BLaER1 (cell line): ENCODE results near the gene TTC31.

Experiments used
- H3K27ac ChIP-seq: shearing (Covaris generic); formaldehyde crosslinking; 2 replicates; pipeline ENCODE4 v1.8.1; 2022
- H3K27me3 ChIP-seq: shearing (Covaris generic); formaldehyde crosslinking; 2 replicates; pipeline ENCODE4 v1.8.1; 2022
- H3K36me3 ChIP-seq: shearing (Covaris generic); formaldehyde crosslinking; 2 replicates; pipeline ENCODE4 v1.8.1; 2022
- H3K4me1 ChIP-seq: shearing (Covaris generic); formaldehyde crosslinking; 2 replicates; pipeline ENCODE4 v1.8.1; 2022
- H3K4me2 ChIP-seq: shearing (Covaris generic); formaldehyde crosslinking; 2 replicates; pipeline ENCODE4 v1.8.1; 2022
- H3K4me3 ChIP-seq: shearing (Covaris generic); formaldehyde crosslinking; 2 replicates; pipeline ENCODE4 v1.8.1; 2022
- H3K9ac ChIP-seq: shearing (Covaris generic); formaldehyde crosslinking; 2 replicates; pipeline ENCODE4 v1.8.1; 2022
- H3K9me3 ChIP-seq: shearing (Covaris generic); formaldehyde crosslinking; 2 replicates; pipeline ENCODE4 v1.8.1; 2022
- H4K20me1 ChIP-seq: shearing (Covaris generic); formaldehyde crosslinking; 2 replicates; pipeline ENCODE4 v1.8.1; 2022
- Cebpa-rat ChIP-seq: shearing (Covaris generic); IDR thresholded peaks from 2 replicates; pipeline ENCODE4 v1.8.1; 2022

The TTC31 gene

GRCh38 chr2:74488643-74489481 is 6.0 kb downstream of the TTC31 start:
- no peak for TF ChIP-seq Cebpa-rat
- H4K20me1 ChIP-seq, result no peaks in the 10 kb centered on the region

GRCh38 chr2:74489906-74490305 is 7.0 kb downstream of the TTC31 start:
- Histone ChIP-seq H3K27me3 (no peaks in the 10 kb centered on the region), H3K4me1 (no peaks in the 10 kb centered on the region), H3K36me3 (peaks cover 95% of the 10 kb centered on the region), H3K4me3 (no peak overlapping the region), H3K9me3 (no peaks in the 10 kb centered on the region), H3K27ac (no peak overlapping the region), H3K9ac (no peak overlapping the region), H3K4me2 (no peak overlapping the region), H4K20me1 (no peaks in the 10 kb centered on the region)
- TF ChIP-seq Cebpa-rat, result no peak

More at GRCh38 chr2:74488643-74489481, 6.0 kb downstream of the TTC31 start:
- Histone ChIP-seq H3K9ac (no peak overlapping the region), H3K27me3 (no peaks in the 10 kb centered on the region), H3K4me1 (peaks cover 8% of the 10 kb centered on the region), H3K27ac (no peak overlapping the region), H3K4me2 (no peak overlapping the region), H3K4me3 (no peak overlapping the region), H3K36me3 (peaks cover 86% of the 10 kb centered on the region), H3K9me3 (no peaks in the 10 kb centered on the region)

- Histone ChIP-seq H4K20me1 (peaks cover 8% of the 10 kb centered on the region; the same call in 1 of the 2 replicates), H3K9me3 (no peaks in the 10 kb centered on the region), H3K27me3 (peaks cover 14% of the 10 kb centered on the region), H3K4me1 (no peaks in the 10 kb centered on the region), H3K9ac (no peak overlapping the region), H3K27ac (no peak overlapping the region), H3K4me3 (no peak overlapping the region), H3K36me3 (peaks cover 88% of the 10 kb centered on the region), H3K4me2 (no peak overlapping the region)
- no peak for TF ChIP-seq Cebpa-rat
Observed at GRCh38 chr2:74491648-74492544, 9.0 kb downstream of the TTC31 start.

- Histone ChIP-seq H3K9me3 (no peaks in the 10 kb centered on the region; the same call in 1 of the 2 replicates), H3K36me3 (peaks cover 72% of the 10 kb centered on the region), H3K27me3 (peaks cover 31% of the 10 kb centered on the region), H3K4me2 (no peak overlapping the region), H3K4me1 (no peaks in the 10 kb centered on the region), H3K4me3 (no peak overlapping the region), H3K27ac (no peak overlapping the region), H3K9ac (no peak overlapping the region), H4K20me1 (peaks cover 24% of the 10 kb centered on the region; the same call in 1 of the 2 replicates)
- TF ChIP-seq Cebpa-rat, result no peak
Observed at GRCh38 chr2:74493546-74493945, 10.7 kb downstream of the TTC31 start.

GRCh38 chr2:74495440-74495839 is 12.6 kb downstream of the TTC31 start:
- Histone ChIP-seq H4K20me1 (peaks cover 43% of the 10 kb centered on the region; the same call in 1 of the 2 replicates), H3K36me3 (peaks cover 55% of the 10 kb centered on the region), H3K9ac (no peak overlapping the region), H3K4me3 (no peak overlapping the region), H3K9me3 (no peaks in the 10 kb centered on the region; the same call in 1 of the 2 replicates), H3K27ac (no peak overlapping the region), H3K4me2 (no peak overlapping the region), H3K27me3 (peaks cover 50% of the 10 kb centered on the region), H3K4me1 (no peaks in the 10 kb centered on the region)
- TF ChIP-seq Cebpa-rat, result no peak

- Histone ChIP-seq H3K27me3 (peaks cover 67% of the 10 kb centered on the region), H3K4me3 (no peak overlapping the region), H3K9ac (no peak overlapping the region), H3K27ac (no peak overlapping the region), H3K36me3 (peaks cover 37% of the 10 kb centered on the region), H3K4me1 (no peaks in the 10 kb centered on the region), H3K9me3 (no peaks in the 10 kb centered on the region; the same call in 1 of the 2 replicates), H3K4me2 (no peak overlapping the region), H4K20me1 (peaks cover 59% of the 10 kb centered on the region)
- no peak for TF ChIP-seq Cebpa-rat
Observed at GRCh38 chr2:74496997-74497776, 14.3 kb downstream of the TTC31 start.

GRCh38 chr2:74497777-74498499 is 15.1 kb downstream of the TTC31 start:
- Histone ChIP-seq H3K4me3 (no peak overlapping the region), H3K9me3 (no peaks in the 10 kb centered on the region; the same call in 1 of the 2 replicates), H3K36me3 (peaks cover 30% of the 10 kb centered on the region), H3K4me2 (no peak overlapping the region), H3K27ac (no peak overlapping the region), H3K9ac (no peak overlapping the region), H3K4me1 (peaks cover 6% of the 10 kb centered on the region), H4K20me1 (peaks cover 59% of the 10 kb centered on the region), H3K27me3 (peaks cover 75% of the 10 kb centered on the region)
- no peak for TF ChIP-seq Cebpa-rat

- H3K9me3 ChIP-seq, result no peaks in the 10 kb centered on the region; the same call in 1 of the 2 replicates
- peaks cover 11% of the 10 kb centered on the region for H3K4me1 ChIP-seq
- no peak overlapping the region for H3K4me3 ChIP-seq
- no peak overlapping the region for H3K27ac ChIP-seq
- H3K36me3 ChIP-seq, result peaks cover 22% of the 10 kb centered on the region
- peaks cover 82% of the 10 kb centered on the region for H3K27me3 ChIP-seq
- no peak overlapping the region for H3K4me2 ChIP-seq
- H4K20me1 ChIP-seq, result peaks cover 59% of the 10 kb centered on the region
- no peak for TF ChIP-seq Cebpa-rat
- H3K9ac ChIP-seq, result no peak overlapping the region
Observed at GRCh38 chr2:74498500-74499266, 15.8 kb downstream of the TTC31 start.
